Neuron (in vitro differentiated cells): Measurements from ENCODE around the gene TEN1.
A peak's percentile ranks its signal among the peaks of the same experiment; 100 is the strongest.

ENCODE experiments used
- H2AFZ ChIP-seq: one replicate; pipeline ENCODE4 v1.6.1; 2013; ENCODE audit warnings: low read depth, mild to moderate bottlenecking, inconsistent platforms, low read length, moderate library complexity
- H3K27me3 ChIP-seq: one replicate; pipeline ENCODE4 v1.6.1; 2013; ENCODE audit warnings: low read length; ENCODE audit not compliant: insufficient read depth
- H3K36me3 ChIP-seq: one replicate; pipeline ENCODE4 v1.6.1; 2013; ENCODE audit warnings: low read length; ENCODE audit not compliant: insufficient read depth
- H3K4me1 ChIP-seq: one replicate; pipeline ENCODE4 v1.6.1; 2013; ENCODE audit warnings: low read length; ENCODE audit not compliant: insufficient read depth
- H3K4me3 ChIP-seq: 2 replicates; pipeline ENCODE4 v1.5.1; 2013; ENCODE audit warnings: mild to moderate bottlenecking, low read length, moderate library complexity
- H3K9me3 ChIP-seq: one replicate; pipeline ENCODE4 v1.6.1; 2013; ENCODE audit warnings: low read length

The TEN1 gene, protein sequence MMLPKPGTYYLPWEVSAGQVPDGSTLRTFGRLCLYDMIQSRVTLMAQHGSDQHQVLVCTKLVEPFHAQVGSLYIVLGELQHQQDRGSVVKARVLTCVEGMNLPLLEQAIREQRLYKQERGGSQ

DNA sequence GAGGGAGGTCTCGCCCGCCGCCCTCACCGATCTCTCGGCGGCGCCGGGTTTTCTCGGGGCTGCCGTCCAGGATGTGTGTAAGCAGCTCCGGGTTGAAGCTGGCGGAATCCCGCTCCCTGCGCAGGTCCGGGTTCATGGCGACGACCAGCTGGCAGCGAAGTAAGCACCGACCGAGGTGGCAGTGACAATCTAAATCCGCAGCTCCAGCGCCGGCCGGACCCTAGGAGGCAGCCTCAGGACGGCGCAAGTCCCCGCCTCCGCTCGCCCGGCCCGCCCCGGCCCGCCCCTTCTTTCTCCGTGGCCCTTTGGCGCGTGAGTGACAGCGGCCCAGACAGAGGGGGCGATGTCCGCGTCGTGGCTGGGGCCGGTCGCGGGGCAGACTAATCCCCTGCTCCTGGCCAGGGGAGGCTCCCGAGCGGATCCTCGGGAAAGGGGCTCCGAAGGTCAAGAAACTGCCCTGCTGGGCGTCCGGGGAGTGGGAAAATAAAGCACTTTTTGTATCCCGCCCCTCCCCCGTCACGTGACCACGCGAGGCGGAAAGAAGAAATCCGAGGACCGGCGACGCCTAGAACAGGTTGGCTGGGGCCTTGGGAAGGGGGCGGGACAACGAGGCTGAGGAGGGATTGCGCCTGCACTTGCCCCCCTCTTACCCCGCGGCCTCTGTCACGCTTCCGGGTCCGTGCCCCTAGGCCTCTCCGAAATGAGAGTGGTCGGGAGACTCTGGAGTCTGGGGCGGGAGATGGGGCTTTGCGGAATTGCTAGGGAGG lies at the start of gene TEN1, which contains the start of gene ACOX1:
TEN1 (plus strand) TSS at position 303 of the 767 bp plus-strand sequence. CDS start 6,953 bp downstream, outside the sequence.
ACOX1 (minus strand) TSS at position 229 of the 767 bp plus-strand sequence; CDS start at position 136, 93 bp downstream.
- H3K9me3 ChIP-seq: no peaks in the 10 kb centered on the region

DNA sequence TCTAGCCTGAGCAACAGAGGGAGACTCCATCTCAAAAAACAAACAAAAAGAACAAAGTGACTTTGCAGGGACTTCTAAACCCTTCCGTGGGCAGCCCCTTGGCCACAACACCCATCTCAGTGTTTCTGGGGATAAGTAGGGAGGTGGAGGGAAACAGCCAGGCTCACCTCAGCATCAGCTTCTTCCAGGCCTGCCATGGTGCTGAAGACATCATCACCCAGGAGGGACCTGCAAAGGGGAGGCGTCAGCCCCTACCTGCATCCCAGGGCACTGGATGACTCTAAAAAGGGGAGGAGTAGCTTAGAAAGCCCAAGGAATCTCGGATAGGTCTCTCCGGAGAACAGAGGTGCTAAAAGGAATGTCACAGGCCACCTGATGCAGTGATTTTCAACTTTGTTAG lies 48.0 kb upstream of the TEN1 start:
- Histone ChIP-seq H3K4me1 (no peaks in the 10 kb centered on the region), H3K9me3 (no peaks in the 10 kb centered on the region), H3K4me3 (no peak overlapping the region), H3K27me3 (no peaks in the 10 kb centered on the region), H3K36me3 (peaks cover 3% of the 10 kb centered on the region), H2AFZ (no peak overlapping the region)

More for the DNA sequence above, at the start of gene TEN1, which contains the start of gene ACOX1:
- H3K27me3 ChIP-seq: no peaks in the 10 kb centered on the region
- H3K4me3 ChIP-seq: peak within 1 kb of the TSS; percentile 75
- peaks cover 2% of the 10 kb centered on the region for H3K36me3 ChIP-seq
- peak within 1 kb of the TSS; percentile 68 for H2AFZ ChIP-seq
- peaks cover 13% of the 10 kb centered on the region for H3K4me1 ChIP-seq

DNA sequence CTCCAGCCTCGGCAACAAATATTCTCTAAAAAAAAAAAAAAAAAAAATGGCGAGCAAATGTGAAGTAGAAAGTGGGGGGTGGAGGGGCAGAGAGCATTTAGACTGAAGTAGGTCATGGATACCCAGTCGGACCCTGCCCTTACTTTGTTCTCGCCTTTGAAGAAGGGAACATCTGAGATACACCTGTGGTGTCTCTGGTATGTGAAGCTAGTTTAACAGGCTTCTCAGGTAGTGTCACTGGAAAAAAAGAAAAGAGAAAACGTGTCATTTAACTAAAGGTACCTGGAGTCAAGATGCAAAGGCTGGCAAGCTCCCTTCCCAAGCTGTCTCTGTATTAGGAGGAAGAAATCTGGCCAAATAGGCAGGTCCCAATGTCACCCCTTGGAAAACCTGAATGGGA lies 46.2 kb upstream of the TEN1 start:
- Histone ChIP-seq H3K36me3 (no peaks in the 10 kb centered on the region), H3K9me3 (peaks cover 1% of the 10 kb centered on the region), H3K27me3 (no peaks in the 10 kb centered on the region), H3K4me1 (no peaks in the 10 kb centered on the region), H2AFZ (no peak overlapping the region), H3K4me3 (no peak overlapping the region)

- Histone ChIP-seq H3K4me1 (no peaks in the 10 kb centered on the region), H3K27me3 (no peaks in the 10 kb centered on the region), H3K36me3 (no peaks in the 10 kb centered on the region), H2AFZ (no peak overlapping the region), H3K9me3 (peaks cover 2% of the 10 kb centered on the region), H3K4me3 (no peak overlapping the region)
These were observed 45.2 kb upstream of the TEN1 start for GRCh38 chr17:75933808-75934207.

- Histone ChIP-seq H3K4me3 (no peak overlapping the region), H2AFZ (no peak overlapping the region), H3K36me3 (no peaks in the 10 kb centered on the region)
These were observed 41.4 kb upstream of the TEN1 start for GRCh38 chr17:75937652-75938051.

DNA sequence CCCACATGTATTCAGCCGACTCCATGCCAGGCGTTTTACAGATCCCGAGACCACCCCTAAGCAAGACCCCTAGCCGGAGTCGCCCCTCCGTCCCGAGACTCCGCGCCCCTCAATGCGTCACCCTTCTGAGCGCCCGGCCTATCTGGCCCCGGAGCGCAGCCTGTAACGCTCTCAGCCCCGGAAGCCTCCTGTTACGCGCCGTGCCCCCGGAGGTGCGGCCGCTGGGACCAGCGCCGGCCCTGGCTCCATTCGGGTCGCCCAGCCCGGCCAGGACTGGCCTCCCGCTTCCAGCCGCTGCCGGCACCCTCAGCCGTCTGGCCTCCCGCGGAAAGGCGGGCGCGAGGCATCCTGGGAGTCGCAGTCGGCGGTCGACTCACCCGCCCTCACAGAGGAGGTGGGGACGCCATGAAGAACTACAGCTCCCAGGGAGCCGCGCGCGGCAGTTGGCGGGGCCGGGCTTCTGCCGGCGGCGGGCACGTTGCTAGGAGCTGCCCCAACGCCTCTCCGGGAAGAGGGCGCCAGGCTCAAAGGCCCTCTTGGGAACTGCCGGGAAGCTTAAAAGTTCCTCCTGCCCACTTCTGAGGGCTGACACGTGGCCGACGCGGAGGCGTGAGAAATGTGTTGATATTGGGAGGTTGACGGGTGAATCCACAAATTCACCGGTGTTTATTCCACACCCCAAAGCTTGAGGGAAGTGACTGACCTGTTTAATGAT lies 38.2 kb upstream of the TEN1 start, which contains the start of gene FBF1:
FBF1 (minus strand) TSS at position 316 of the 715 bp plus-strand sequence. CDS start 2,893 bp downstream, outside the sequence.
- H3K27me3 ChIP-seq: no peaks in the 10 kb centered on the region
- peak within 1 kb of the TSS; percentile 62 for H2AFZ ChIP-seq
- peak within 1 kb of the TSS; percentile 61 for H3K4me3 ChIP-seq
- H3K9me3 ChIP-seq: peaks cover 2% of the 10 kb centered on the region
- peaks cover 9% of the 10 kb centered on the region for H3K4me1 ChIP-seq
- H3K36me3 ChIP-seq: peaks cover 2% of the 10 kb centered on the region

More at GRCh38 chr17:75937652-75938051, 41.4 kb upstream of the TEN1 start:
- Histone ChIP-seq H3K9me3 (peaks cover 2% of the 10 kb centered on the region), H3K27me3 (no peaks in the 10 kb centered on the region), H3K4me1 (peaks cover 9% of the 10 kb centered on the region)

DNA sequence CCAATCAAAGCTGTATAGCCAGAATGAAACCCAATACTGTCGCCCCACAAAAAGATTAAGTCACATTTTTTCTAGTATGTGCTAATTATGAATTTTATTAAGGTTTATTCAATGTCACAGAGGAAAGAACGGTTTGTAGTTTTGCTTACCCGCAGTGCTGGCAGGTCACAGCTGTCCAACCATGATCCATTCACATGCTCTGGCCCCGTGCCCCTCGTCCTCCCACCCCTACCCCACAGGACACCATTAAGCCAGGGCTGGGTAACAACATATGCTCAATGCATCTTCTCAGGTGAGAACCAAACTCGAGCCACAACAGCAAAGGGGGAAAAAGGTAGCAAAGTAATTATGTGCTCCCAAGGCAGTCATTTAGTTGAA lies 37.6 kb upstream of the TEN1 start:
- Histone ChIP-seq H3K4me3 (peak overlapping the region; percentile 61), H3K4me1 (peaks cover 9% of the 10 kb centered on the region), H2AFZ (no peak overlapping the region), H3K27me3 (no peaks in the 10 kb centered on the region), H3K9me3 (peaks cover 2% of the 10 kb centered on the region), H3K36me3 (peaks cover 7% of the 10 kb centered on the region)

DNA sequence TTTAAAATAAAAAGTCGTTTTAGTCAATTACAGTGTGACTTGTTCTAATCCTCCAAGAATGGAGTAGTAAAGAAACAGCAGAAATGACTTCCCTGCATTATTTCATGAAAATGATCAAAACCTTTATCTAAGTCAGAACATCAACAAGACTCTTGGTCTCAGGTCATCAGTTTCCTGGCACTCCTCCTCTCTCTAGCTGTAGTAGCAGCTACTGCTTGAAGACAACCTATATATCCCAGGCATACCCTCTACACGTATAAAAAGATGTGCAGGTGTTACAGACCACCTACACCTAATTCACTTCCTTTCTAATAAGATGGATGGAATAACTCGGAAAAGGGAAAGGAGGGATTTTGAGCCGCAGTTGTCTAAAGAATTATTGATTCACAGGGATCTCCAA lies 36.6 kb upstream of the TEN1 start:
- peaks cover 13% of the 10 kb centered on the region for H3K36me3 ChIP-seq
- H3K4me3 ChIP-seq: no peak overlapping the region
- H3K4me1 ChIP-seq: peaks cover 9% of the 10 kb centered on the region
- H3K9me3 ChIP-seq: peaks cover 2% of the 10 kb centered on the region
- no peaks in the 10 kb centered on the region for H3K27me3 ChIP-seq
- H2AFZ ChIP-seq: no peak overlapping the region

GRCh38 chr17:75943491-75943890 lies 35.5 kb upstream of the TEN1 start:
- Histone ChIP-seq H3K4me1 (peaks cover 9% of the 10 kb centered on the region), H3K36me3 (peaks cover 21% of the 10 kb centered on the region), H2AFZ (no peak overlapping the region), H3K9me3 (no peaks in the 10 kb centered on the region), H3K27me3 (no peaks in the 10 kb centered on the region), H3K4me3 (no peak overlapping the region)

- Histone ChIP-seq H3K4me1 (peaks cover 9% of the 10 kb centered on the region), H3K27me3 (no peaks in the 10 kb centered on the region), H3K4me3 (no peak overlapping the region), H3K9me3 (no peaks in the 10 kb centered on the region), H2AFZ (no peak overlapping the region), H3K36me3 (peaks cover 38% of the 10 kb centered on the region)
These were observed 33.8 kb upstream of the TEN1 start for GRCh38 chr17:75945211-75945610.

DNA sequence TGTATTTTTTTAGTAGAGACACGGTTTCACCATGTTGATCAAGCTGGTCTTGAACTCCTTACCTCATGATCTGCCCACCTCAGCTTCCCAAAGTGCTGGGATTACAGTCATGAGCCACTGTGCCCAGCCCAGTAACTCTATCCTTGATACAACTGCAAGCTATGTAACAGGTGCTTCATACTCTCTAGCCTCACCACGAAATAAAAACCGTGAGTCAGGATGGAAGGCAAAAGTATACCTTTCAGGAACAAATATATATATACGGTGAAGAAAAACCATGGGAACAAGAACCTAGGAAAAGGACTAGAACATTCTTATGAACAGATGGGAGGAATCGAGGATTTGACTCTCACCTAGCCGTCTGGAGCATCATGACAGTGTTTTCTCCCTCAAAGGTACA lies 28.6 kb upstream of the TEN1 start:
- Histone ChIP-seq H3K9me3 (no peaks in the 10 kb centered on the region), H3K36me3 (peaks cover 74% of the 10 kb centered on the region), H3K27me3 (no peaks in the 10 kb centered on the region), H3K4me3 (no peak overlapping the region), H2AFZ (no peak overlapping the region), H3K4me1 (no peaks in the 10 kb centered on the region)

GRCh38 chr17:75950855-75951554 lies 28.0 kb upstream of the TEN1 start:
- H3K36me3 ChIP-seq: peaks cover 77% of the 10 kb centered on the region

More at GRCh38 chr17:75950855-75951554, 28.0 kb upstream of the TEN1 start:
- H3K4me3 ChIP-seq: no peak overlapping the region
- no peaks in the 10 kb centered on the region for H3K27me3 ChIP-seq
- H2AFZ ChIP-seq: no peak overlapping the region
- H3K4me1 ChIP-seq: no peaks in the 10 kb centered on the region
- no peaks in the 10 kb centered on the region for H3K9me3 ChIP-seq
